DMS53 (cell line): Measurements from ENCODE around the gene SDSL.
A peak's percentile ranks its signal among the peaks of the same experiment; 100 is the strongest.

ENCODE experiments used
- DNase-seq: peaks from one replicate; lab custom pipeline; 2025; lab: John Stamatoyannopoulos, UW

The SDSL gene

DNA sequence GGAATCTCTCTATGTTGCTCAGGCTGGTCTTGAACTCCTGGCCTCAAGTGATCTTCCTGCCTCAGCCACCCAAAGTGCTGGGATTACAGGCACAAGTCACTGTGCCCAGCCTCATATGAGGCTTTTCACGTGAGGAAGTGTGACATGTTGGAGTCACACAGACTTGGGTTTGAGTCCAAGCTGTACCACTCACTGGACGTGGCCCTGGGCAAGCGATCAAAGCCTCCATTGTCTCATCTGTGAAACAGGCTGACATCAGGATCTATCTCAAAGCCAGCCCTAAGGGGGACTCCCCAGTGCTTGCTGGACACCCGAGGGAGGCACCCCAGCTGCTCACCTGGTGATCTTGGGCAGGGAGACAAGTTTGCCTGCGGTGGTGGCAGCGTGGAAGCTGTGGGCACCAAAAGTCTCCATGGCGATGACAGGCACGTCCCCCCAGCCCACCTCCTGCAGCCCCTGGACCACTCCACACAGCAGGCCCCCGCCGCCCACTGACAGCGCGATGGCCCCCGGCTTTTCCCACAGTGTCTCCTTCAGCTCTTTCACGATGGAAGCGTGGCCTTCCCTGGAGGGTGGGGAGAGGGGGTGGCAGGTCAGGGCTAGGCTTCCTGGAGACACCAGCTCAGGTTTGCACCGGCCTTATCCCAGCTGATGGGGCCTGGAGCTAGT, 25.2 kb upstream of the SDSL start:
- DNase-seq: no peak

DNA sequence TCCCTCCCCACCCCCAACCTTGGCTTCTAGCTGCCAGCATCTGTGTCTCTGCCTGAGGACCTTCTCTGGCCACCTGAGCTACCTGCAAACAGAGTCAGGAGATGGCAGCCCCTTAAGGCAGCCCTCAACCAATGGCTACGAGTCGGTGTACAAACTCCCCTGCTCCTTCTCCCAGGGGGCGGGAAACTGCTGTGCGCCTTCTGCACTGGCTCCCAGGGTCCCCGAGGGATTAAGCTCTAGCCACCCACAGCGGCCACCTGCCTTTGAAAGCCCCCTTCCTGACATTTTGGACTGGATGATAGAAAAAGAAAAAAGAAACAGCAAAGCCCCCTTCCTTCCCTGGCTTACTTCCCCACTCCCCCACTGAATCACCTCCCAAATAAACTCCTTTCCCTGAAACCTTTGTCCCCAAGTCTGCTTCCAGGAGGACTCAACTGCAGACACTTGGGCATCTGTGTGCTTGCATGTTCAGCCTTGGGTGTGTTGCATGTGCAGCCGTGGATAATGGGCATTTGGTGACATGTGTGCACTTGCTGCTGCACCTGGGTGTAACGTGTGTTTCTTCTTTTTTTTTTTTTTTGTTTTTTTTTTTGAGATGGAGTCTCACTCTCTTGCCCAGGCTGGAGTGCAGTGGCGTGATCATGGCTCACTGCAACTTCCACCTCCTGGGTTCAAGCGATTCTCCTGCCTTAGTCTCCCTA, 24.5 kb upstream of the SDSL start:
- DNase-seq: no peak

DNA sequence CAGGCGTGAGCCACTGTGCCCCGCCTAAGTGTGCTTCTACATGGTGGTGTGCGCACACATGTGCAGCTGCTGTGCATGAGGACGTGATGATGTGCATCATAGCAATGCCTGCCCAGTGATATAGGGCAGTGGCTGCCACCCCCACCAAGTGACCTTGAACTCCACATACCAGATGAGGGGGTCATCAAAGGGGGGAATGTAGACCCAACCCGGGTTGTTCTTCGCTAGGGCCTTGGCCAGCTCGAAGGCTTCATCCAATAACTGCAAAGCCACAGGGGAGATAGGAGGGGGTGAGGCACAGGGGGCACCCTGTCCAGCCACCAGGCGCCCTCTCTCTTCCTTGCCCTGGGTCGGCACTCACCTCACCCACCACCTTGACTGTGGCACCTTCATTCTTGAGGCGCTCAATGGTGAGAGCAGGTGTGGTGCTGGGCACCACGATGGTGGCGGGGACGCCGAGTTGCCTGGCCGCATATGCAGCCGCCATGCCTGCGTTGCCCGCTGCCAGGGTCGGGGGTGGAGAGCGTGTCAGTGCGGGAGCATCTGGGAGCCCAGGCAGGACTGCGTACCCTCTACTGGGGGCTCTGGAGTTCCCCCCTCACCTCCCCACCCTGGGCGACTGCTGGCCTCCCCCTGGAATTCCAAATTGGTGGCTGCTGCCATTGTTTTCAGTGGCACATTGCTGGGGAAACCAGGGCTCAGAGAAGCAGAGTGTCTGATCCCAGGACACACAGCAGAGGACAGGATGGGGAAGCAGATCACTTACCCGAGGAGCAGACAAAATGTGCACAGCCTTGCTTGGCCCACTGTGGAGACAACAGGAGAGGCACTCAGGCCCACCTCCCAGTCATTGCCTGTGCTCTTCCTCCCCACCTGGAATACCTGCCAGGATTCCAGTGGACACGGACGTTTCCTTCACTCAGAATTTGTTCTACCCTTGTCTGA, 23.6 kb upstream of the SDSL start:
- no peak for DNase-seq

DNA sequence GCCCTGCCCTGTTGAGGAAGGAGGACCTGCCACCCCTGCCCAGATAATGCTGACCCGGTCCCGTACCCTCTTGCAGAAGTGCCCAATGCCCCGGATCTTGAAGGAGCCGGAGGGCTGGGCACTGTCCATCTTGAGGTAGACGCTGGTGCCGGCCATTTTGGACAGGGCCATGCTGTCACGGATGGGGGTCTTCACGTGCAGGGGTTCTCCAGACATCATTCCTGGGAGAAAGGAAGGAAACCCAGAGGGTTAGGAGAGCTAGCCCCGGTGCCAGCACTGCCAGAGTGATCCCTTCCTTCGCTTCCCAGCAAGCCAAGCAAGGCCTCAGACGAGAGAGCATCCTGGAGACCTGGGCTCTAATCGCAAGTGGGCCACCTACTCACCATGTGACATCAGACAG, 22.7 kb upstream of the SDSL start:
- DNase-seq: no peak

DNA sequence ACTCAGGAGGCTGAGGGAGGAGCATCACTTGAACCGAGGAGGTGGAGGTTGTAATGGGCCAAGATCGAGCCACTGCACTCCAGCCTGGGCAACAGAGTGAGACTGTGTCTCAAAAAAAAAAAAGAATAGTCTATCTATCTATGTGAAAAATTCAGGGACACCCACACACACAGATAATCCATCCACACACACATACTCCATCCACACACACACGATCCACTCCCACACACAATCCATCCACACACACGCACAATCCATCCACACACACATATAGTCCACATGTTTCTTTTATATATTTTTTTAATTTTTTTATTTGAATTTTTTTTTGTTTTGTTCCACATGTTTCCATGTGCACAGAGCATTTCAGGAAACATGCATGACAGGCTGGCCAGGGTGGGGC, 21.8 kb upstream of the SDSL start:
- DNase-seq: no peak

DNA sequence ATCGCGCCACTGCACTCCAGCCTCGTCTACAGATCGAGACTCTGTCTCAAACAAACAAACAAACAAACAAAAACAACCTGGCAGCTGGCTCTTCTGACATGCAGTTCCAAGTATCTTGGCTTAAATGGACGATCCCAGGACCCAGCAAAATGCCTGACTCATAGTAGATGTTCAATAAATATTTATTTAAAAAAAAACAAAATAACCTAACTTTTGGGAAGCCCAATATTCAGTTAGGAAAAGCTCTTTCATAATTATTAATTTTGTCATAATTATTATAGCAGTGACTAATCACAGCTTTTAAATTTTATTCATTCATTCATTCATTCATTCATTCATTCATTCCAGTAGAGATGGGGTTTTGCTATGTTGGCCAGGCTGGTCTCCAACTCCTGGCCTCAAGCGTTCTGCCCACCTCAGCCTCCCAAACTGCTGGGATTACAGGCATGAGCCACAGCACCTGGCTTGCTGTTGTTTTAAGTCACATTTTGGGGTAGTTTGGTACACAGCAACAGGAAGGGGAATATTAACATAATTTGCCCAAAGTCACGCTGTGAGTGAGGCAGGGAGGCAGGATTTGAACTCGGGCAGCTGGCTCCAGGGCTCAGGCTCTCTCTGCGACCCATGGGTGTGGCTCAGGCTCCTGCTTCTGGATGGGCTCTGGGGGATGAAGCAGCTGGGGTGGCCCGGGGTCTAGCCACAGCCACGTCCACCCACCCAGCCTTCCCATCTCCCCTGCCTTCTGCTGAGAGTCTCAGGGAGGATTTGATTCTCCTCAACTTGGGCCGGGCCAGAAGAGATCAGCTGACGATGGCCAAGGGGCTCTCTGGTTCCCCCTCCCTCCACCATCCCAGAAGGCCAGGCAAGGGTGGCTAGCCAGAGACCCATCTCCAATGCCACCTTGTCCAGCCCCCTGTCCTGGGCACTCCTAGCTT, 20.8 kb upstream of the SDSL start:
- no peak for DNase-seq

DNA sequence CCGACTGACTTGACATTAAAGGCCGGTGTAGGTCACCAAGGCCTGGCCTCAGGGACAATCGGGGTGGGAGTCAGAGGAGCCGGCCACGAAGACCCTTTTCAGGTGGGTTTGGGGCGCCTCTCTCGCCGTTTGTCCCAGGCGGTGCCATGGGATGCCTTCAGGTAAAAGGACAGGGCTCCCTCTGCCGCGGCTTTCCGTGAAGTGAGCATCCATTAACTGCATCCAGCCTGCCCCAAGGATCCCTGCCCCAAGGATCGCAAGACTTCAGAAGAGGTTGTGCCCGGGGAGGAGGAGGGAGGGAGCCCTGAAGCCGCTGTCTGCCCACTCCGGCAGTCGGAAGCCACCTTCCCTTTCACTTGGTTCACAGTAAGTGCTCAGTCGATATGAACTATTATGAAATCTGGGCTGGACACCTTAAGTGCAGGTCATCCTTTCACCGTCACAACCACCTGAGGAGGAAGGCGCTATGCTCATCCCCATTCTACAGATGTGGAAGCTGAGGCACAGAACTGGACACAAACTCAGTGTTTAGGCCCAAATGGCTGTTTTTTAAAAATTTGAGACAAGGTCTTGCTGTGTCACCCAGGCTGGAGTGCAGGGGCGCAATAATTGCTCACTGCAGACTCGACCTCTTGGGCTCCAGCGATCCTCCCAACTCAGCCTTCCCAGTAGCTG, 19.5 kb upstream of the SDSL start:
- DNase-seq: no peak

DNA sequence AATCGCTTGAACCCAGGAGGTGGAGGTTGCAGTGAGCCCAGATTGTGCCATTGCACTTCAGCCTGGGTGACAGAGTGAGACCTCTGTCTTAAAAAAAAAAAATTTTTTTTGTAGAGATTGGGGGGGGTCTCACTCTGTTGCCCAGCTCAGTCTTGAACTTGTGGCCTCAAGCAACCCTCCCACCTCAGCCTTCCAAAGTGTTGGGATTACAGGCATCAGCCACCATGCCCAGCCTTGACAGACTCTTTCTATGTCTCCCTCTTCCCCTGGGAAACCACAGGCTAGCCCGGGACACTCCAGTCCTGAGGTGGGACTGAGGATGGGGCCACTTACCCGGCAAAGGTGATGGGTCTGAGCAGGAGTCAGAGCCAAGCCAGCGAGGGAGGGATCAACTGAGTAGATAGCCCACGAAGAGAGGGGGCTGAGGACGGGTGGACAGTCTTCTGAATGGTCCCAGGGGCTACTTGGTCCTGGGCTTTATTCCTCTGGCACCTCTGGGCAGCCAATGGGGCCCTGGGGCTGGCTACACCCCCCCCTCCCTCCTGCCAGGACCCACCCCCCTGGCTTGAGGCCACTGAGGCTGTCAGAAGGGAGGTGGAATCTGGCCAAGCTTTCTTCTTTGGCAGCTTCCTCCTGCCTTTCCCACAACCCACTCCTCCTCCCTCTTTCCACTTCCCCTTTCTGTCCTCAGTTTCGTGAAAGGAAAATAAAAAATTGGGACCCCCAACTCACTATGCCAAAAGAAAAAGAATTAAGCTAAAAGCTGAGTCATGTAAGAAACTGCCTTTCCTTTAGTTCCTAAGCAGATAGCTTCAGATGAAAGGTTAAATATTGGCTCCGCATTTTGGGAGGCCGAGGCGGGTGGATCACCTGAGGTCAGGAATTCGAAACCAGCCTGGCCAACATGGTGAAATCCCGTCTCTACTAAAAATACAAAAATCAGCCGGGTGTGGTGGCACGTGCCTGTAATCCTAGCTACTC, 18.5 kb upstream of the SDSL start, which contains the start of gene SDS:
SDS (minus strand) TSS at position 453 of the 981 bp plus-strand sequence. CDS start 4,179 bp downstream, outside the sequence.
- no peak for DNase-seq

DNA sequence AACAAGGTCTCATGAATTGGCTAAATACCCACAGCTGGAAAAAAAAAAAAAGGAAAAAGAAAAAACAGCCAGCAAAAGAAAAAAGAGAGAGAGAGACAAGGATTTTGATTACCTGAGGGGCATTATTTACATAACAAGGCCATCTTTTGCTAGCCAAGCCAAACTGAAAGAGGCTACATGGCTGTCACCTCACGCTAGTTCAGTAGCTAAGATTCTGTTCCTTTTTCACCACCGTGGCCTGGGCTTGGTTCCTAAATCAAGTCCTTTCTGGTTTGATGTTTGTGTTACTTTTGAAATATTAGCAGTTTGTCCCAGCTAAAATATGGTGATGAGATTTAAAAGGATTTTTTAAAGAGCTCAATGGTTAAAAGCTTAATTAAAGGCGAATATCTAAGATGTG, 16.5 kb upstream of the SDSL start:
- DNase-seq: no peak

DNA sequence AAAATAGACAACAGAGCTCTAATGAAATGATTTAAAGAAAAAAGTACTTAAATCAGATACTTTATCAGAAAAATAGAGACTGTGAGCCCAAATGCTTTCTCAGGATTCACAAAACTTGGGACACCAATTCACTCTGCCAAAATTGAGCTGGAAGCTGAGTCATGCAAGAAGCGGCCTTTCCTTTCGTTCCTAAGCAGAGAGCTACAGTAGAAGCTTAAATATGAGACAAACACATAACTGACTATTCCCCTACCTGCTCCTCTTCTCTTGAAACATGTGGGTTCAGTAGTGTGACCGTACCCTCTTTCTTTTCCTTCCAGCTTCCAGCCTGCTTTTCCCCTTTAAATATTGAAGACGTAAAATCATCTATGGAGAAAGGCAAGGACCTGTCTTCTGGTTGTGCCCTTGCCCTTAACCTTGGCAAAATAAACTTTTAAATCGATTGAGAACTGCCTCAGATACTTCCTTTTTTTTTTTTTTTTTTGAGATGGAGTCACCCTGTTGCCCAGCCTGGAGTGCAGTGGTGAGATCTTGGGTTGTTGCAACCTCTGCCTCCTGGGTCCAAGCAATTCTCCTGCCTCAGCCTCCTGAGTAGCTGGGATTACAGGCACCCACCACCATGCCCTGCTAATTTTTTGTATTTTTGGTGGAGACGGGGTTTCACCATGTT, 14.1 kb upstream of the SDSL start:
- DNase-seq: no peak

DNA sequence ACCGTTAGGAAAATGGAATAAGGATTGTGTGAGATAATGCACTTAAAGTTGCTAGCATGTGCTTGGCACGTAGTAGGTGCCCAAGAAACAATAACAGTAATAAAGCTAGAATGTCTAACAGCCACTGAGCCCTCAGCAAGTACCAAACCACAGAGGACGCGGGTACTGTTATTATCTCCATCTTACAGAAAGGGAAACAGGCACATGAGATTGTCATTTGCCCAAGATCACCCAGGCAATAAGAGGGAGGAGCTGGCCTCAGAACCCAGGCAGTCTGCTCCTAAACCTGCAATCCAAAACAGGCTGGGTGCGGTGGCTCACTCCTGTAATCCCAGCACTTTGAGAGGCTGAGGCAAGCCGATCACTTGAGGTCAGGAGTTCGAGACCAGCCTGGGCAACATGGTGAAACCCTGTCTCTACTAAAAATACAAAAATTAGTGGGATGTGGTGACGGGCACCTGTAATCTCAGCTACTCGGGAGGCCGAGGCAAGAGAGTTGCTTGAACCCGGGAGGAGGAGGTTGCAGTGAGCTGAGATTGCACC, 13.4 kb upstream of the SDSL start:
- DNase-seq: no peak

DNA sequence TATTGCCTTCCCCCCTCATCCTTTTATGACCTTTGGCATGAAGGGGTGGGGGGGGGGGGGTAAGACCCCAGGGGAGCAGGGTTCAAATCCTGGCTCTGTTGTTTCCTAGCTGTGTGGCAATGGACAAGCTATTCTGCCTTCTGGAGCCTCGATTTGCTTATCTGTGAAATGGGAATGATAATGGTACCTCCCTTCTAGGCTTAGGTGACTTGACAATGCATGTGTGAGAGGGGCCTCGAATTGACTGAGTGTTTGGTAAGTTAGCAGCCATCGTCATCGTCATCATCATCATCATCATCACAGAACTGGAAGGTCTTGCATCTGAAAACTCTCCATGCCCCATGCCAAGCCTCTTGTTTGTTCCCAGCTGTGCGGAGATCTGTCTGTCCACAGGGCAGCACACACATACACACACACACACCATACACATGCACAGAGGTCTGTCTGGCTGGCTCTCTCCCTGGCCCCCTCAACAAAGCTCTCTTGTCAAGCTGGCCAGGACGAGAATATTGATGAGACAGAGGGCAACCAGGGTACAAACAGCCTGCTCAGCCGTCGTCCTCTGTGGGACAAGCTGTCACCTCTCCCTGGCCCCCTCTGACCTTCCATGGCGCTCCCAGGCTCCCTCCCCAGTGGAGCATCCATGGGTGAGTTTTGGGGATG, 12.6 kb upstream of the SDSL start:
- no peak for DNase-seq

DNA sequence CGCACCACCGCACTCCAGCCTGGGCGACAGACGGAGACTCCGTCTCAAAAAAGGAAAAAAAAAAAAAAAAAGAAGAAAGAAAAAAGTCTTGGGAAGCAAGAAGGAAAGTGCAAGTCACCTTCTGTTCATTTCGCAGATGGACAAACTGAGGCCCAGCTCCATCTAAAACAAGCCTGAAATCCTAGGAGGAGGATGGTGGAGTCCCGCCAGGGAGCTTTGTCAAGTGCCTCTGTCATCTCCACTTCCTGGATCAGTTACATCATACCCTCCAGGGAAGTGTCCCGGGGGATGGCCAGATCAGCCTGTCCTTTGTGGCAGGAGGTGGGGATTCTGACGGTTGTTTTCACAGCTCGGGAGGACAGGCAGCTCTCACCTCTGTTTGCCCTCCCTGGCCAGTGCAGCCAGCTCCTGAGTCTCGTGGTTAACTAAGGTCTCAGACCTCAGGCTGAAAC, 8.7 kb upstream of the SDSL start:
- peak; percentile 92 for DNase-seq

DNA sequence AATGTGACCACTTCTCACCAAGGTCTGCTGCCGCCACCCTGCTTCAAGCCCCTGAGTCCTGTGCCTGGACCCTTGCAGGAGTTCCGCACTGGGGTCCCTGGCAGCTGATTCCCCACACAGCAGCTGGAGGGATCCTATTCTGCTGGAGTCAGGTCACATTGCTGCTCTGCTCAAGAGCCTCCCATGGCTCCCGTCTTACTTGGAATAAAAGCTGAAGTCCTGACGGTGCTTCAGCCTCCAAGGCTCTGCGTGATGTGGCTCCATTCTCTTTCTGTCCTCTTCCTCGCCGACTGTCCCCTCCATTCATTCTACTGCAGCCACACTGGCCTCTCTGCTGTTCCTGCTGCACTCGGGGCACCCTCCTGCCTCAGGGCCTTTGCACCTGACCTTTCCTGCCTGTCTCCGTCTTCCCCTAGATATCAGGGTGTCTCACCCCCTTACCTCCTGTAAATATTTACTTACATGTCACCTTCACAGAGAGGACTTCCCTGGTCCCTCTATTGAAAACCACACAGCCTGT, 7.6 kb upstream of the SDSL start:
- DNase-seq: no peak

DNA sequence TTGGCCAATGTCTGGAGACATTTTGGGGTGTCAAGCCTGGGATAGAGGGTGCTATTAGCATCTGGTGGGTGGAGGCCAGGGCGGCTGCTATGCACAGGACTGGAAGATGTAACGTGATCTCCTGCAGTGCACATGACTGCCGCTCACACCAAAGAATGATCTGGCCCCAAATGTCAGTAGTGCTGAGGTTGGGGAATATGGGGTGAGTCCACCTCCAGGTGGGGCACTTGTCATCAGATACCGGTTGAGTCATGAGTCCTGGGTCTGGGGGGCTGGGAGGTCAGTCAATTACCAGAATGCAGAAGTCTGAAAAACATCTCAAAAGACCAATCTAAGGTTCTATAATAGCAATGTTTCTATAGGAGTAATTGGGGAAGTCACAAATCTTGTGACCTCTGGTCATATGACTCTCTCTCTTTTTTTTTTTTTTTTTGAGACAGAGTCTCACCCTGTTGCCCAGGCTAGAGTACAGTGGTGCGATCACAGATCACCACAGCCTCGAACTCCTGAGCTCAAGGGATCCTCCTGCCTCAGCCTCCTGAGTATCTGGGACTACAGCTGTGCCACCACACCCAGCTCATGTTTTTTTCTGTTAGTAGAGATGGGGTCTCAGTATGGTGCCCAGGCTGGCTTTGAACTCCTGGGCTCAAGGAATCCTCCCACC, 6.0 kb upstream of the SDSL start:
- DNase-seq: no peak

DNA sequence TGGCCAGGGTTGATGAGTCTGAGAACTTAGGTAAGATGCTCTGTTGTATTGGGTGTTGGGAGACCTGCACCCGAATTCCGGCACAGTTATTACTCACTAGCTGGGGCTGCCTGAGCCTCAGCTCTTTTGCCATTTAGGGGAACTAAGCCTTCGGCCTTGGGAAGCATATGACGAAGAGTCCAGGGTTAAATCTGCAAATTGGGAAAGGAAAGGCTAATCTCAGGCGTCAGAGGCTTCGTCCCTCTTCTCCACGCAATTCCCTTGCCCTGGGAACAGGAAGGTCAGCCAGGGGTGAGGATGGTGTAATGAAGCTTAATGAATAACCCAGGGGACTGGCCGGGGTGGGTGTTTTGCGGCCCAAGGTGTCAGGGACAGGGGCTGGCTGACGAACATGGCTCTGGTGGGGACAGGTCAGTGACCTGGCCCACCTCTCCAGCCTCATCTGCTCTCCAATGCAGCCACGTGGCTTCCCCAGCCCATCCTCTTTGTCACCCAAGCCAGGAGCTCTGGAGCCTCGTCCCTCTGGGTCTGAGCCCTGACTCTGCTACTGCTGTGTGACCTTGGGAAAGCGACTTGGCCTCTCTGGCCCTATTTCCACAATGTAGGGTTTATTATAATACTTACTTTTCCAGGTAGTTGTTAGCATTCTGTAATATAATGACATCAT, 3.8 kb upstream of the SDSL start:
- peak; percentile 29 for DNase-seq
